DND-41 (cell line): ENCODE results near the gene CACNA1S.

Experiments used
- EZH2 ChIP-seq: IDR thresholded peaks from 3 replicates; pipeline ENCODE4 v1.6.1; 2012; ENCODE audit warnings: borderline replicate concordance, low read depth, mild to moderate bottlenecking, moderate library complexity, low read length, inconsistent platforms; ENCODE audit not compliant: severe bottlenecking
- TF ChIP-seq, protein P1 (sequence below): IDR thresholded peaks from 2 replicates; pipeline ENCODE4 v1.5.1; 2012; ENCODE audit warnings: borderline replicate concordance, low read length, moderate library complexity, mild to moderate bottlenecking; ENCODE audit not compliant: poor library complexity, severe bottlenecking; ENCODE audit errors: extremely low read depth

DNA sequence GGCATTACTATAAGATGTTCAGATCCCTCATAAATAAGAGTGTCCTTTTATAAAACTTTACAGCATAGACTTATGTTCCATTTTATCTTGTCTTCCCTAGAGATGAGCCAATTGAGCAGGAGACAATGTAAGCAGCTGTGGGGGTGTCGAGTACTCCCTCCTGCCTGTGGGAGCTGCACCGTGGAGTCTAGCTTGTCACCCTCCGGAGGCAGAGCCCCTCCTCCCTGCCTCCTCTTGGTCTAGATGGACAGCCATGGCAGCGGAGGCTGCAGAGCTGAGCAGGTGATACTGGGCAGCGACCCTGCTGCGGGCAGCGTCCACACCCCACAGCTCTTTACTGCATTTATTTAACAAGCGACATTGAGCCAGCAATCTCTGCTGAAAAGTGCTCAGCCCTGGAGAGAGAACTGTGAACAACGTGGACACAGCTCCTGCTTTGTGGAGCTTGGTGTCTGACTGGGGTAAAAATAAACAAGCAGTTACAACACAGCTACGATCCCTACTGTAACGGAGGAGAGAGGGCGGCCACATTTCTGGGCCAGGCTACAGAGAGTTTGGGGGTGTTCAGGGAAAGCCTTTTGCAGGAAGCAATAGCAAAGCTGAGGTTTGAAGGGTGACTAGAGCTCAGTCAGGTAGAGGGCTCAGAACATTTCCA is 75.9 kb downstream of the CACNA1S start:
- TF ChIP-seq, protein P1, sequence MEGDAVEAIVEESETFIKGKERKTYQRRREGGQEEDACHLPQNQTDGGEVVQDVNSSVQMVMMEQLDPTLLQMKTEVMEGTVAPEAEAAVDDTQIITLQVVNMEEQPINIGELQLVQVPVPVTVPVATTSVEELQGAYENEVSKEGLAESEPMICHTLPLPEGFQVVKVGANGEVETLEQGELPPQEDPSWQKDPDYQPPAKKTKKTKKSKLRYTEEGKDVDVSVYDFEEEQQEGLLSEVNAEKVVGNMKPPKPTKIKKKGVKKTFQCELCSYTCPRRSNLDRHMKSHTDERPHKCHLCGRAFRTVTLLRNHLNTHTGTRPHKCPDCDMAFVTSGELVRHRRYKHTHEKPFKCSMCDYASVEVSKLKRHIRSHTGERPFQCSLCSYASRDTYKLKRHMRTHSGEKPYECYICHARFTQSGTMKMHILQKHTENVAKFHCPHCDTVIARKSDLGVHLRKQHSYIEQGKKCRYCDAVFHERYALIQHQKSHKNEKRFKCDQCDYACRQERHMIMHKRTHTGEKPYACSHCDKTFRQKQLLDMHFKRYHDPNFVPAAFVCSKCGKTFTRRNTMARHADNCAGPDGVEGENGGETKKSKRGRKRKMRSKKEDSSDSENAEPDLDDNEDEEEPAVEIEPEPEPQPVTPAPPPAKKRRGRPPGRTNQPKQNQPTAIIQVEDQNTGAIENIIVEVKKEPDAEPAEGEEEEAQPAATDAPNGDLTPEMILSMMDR, result no peak
- TF ChIP-seq EZH2, result no peak
